ENCODE data around the gene AP4B1. TPM values are rescaled to one million over a fixed set of nuclear protein-coding genes. Genes with fewer than 3 reads are reported as not detected.
A peak's percentile ranks its signal among the peaks of the same experiment; 100 is the strongest.

AP4B1 gene
- total and polyA plus RNA-seq, 3 donors from 2014 or later: 23.4 to 49.6 (median 28.2) TPM

DNA sequence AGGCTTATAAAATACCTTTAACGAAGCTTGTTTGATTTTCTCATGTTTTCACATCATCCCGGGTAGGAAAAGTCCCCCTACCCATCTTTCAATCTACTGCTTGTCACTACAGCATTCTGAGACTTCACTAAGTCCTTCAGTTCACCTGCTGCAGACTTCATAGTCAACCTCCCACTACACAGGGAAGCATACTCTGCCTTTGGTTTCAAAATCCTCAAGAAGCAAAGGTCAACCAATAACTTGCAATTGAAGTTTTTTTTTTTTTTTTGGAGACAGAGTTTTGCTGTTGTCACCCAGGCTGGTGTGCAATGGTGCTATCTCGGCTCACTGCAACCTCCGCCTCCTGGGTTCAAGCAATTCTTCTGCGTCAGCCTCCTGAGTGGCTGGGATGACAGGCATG lies 28.4 kb downstream of the AP4B1 start:
- Histone ChIP-seq H3K27ac (no peak overlapping the region), H3K9me3 (no peaks in the 10 kb centered on the region), H3K4me3 (no peak overlapping the region), H3K4me1 (no peaks in the 10 kb centered on the region), H3K27me3 (no peaks in the 10 kb centered on the region), H3K36me3 (ENCODE audit: low read depth, missing control alignments) (no peaks in the 10 kb centered on the region)
- intact Hi-C loops (cut with DNase I; ENCODE audit: low total_unique reads): no loop called here
- TF ChIP-seq POLR2A (IDR thresholded peaks at IDR 0.05): no peak
- TF ChIP-seq, protein P1, sequence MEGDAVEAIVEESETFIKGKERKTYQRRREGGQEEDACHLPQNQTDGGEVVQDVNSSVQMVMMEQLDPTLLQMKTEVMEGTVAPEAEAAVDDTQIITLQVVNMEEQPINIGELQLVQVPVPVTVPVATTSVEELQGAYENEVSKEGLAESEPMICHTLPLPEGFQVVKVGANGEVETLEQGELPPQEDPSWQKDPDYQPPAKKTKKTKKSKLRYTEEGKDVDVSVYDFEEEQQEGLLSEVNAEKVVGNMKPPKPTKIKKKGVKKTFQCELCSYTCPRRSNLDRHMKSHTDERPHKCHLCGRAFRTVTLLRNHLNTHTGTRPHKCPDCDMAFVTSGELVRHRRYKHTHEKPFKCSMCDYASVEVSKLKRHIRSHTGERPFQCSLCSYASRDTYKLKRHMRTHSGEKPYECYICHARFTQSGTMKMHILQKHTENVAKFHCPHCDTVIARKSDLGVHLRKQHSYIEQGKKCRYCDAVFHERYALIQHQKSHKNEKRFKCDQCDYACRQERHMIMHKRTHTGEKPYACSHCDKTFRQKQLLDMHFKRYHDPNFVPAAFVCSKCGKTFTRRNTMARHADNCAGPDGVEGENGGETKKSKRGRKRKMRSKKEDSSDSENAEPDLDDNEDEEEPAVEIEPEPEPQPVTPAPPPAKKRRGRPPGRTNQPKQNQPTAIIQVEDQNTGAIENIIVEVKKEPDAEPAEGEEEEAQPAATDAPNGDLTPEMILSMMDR (IDR thresholded peaks at IDR 0.05): no peak
- DNase-seq: no peak
- 89 to 92% methylated on average over 5 of the region's 5 CpGs for WGBS, 2 donors

DNA sequence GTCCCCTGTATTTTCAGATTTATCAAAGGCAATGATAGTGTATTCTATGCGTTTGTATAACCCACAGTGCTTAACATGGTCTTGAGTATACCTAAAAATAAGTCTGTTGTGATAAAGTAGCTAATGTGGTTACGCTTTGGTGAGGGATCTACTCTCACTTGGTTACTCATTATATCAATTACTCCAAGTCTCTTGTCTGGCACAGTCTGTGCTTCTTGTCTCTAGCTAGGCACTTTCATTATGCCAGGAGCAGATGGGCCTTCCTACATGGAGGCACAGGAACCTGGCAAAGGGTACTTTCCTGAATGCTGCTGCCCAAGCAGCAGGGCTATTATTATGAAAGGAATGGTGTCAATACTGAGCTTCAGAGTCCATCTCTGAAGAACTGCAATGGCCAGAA lies 28.9 kb downstream of the AP4B1 start:
- Histone ChIP-seq H3K27ac (no peak overlapping the region), H3K4me1 (no peaks in the 10 kb centered on the region), H3K27me3 (no peaks in the 10 kb centered on the region), H3K9me3 (no peaks in the 10 kb centered on the region), H3K36me3 (ENCODE audit: low read depth, missing control alignments) (no peaks in the 10 kb centered on the region), H3K4me3 (no peak overlapping the region)
- TF ChIP-seq POLR2A (IDR thresholded peaks at IDR 0.05): no peak
- no peak for DNase-seq
- intact Hi-C loops (cut with DNase I; ENCODE audit: low total_unique reads): no loop called here
- WGBS, 2 donors: 78 to 89% methylated on average over 2 of the region's 2 CpGs

DNA sequence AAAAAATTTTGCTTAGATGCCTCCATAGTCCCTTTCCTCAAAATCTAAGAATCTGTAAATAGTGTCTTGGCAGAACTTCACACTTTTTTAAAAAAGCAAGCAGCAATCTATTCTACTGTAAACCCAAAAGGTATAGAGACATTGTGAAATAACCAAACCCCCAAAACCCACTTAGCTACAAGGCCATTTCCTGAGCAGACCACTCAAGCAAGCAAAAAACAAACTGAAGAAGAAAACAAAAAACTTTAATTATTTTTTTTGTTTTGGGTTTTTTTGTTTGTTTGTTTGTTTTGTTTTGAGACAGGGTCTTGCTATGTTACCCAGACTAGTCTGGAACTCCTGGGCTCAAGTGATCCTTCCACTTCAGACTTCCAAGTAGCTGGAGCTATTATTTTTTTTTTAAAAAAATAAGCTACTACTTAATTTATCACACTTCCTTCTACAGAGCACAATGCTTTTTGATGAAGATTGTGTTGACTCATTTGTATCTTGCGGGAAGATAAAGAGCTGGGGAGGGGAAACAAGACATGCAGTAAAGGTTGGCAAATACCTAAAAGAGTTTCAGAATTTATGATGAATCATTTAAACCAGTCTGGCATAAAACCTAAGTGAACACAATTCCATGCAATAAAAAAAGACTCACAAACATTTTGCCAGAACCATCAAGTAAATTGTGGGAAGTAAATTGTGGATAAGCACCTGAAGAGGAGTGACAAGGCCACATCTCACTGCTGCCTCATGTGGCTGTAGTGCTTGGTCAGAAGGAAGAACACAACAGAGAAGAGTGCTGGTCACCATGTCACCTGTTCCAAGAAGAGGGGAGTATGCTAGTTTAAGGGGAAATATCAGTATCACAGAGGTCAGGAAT lies 30.4 kb downstream of the AP4B1 start:
- intact Hi-C loops (cut with DNase I; ENCODE audit: low total_unique reads): no loop called here
- 72 to 88% methylated on average over 1 of the region's 1 CpG for WGBS, 2 donors
- TF ChIP-seq, protein P1 (IDR thresholded peaks at IDR 0.05): no peak
- no peak for TF ChIP-seq POLR2A (IDR thresholded peaks at IDR 0.05)

DNA sequence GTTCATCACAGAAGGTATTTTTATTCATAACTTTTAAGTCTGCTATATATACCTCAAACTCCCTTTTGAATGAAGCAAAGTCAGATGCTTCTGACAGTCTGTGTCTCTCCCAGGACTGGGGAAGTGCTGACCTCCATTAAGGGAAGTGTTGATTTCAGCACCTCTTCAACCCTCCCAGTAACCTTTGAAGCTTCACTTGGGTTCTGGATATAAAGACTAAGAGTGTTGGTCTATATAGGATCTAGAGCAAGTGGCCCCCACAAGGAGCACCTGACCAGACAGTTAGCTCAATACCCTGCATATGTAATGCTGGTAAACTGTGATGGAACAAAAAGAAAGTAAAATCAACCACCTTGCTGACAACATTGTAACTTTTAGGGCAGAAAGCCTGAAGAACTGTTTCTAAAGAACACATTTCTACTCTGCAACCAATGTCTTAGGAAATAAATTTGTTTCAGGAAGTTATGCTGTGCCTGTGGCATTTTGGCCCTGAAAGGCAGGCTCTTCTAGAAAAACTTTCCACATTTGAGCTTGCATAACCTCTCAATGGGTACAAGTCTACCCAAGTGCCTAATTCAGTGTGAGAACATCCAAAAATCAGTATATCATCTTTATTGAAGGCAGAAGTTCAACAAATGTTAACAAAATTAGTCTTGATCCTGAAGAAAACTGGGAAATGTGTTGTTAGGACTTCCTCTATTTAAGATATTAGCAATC lies 32.2 kb downstream of the AP4B1 start:
- DNase-seq: no peak
- no peak for TF ChIP-seq POLR2A (IDR thresholded peaks at IDR 0.05)
- intact Hi-C loops (cut with DNase I; ENCODE audit: low total_unique reads): no loop called here
- Histone ChIP-seq H3K4me3 (no peak overlapping the region), H3K27me3 (no peaks in the 10 kb centered on the region), H3K4me1 (no peaks in the 10 kb centered on the region), H3K27ac (no peak overlapping the region), H3K36me3 (ENCODE audit: low read depth, missing control alignments) (no peaks in the 10 kb centered on the region), H3K9me3 (no peaks in the 10 kb centered on the region)

More for the DNA sequence above, 30.4 kb downstream of the AP4B1 start:
- H3K4me1 ChIP-seq: no peaks in the 10 kb centered on the region
- H3K27ac ChIP-seq: no peak overlapping the region
- H3K9me3 ChIP-seq: no peaks in the 10 kb centered on the region
- no peak overlapping the region for H3K4me3 ChIP-seq
- peak; percentile 17 for DNase-seq
- no peaks in the 10 kb centered on the region for H3K36me3 ChIP-seq (ENCODE audit: low read depth, missing control alignments)
- no peaks in the 10 kb centered on the region for H3K27me3 ChIP-seq

DNA sequence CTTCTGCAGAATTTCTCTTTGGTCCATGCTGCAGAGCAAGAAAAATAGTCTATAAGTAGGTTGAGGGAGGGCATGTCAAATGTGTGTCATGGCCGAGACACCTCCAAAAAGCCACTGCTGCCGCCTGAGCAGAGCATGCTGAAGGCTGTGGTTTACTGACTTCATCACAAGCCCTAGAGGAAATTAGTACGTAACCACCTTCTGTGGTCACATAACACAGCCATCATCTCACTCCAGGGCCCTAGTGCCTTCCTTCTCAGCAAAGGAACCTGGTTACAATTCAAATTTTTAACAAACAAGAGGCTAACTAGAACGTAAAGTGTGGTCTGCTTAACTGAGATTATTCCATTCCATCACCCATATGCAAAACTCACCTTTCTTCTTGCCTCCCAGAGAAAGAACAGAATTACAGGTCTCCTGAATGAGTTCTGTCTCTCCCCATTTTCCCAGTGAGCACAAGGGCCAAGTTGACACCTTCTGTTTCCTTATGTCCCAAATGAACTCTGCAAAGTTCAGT lies 32.9 kb downstream of the AP4B1 start, which contains the start of gene PTPN22:
PTPN22 (minus strand) TSS at position 116 of the 517 bp plus-strand sequence.
- intact Hi-C loops (cut with DNase I; ENCODE audit: low total_unique reads): no loop called here
- DNase-seq: peak; percentile 51
- 84 to 92% methylated on average over 4 of the region's 4 CpGs for WGBS, 2 donors
- no peak within 1 kb of the TSS for H3K4me3 ChIP-seq
- no peak within 1 kb of the TSS for H3K27ac ChIP-seq
- no peaks in the 10 kb centered on the region for H3K4me1 ChIP-seq
- TF ChIP-seq, protein P1 (IDR thresholded peaks at IDR 0.05): no peak
- no peak for TF ChIP-seq POLR2A (IDR thresholded peaks at IDR 0.05)
- H3K27me3 ChIP-seq: no peaks in the 10 kb centered on the region
- H3K36me3 ChIP-seq (ENCODE audit: low read depth, missing control alignments): no peaks in the 10 kb centered on the region
- no peaks in the 10 kb centered on the region for H3K9me3 ChIP-seq
